ENCODE data around the gene RIMBP2.

- TF ChIP-seq CTCF (IDR thresholded peaks at IDR 0.05) (no peak), POLR2A (IDR thresholded peaks at IDR 0.05) (no peak)
Measured at GRCh38 chr12:130485291-130486145, 230.6 kb downstream of the RIMBP2 start.
